ENCODE data around the gene OPN5. TPM values are rescaled to one million over a fixed set of nuclear protein-coding genes. Genes with fewer than 3 reads are reported as not detected.

Gene OPN5
- total RNA-seq, 2 experiments from 2014 or later = not detected

DNA sequence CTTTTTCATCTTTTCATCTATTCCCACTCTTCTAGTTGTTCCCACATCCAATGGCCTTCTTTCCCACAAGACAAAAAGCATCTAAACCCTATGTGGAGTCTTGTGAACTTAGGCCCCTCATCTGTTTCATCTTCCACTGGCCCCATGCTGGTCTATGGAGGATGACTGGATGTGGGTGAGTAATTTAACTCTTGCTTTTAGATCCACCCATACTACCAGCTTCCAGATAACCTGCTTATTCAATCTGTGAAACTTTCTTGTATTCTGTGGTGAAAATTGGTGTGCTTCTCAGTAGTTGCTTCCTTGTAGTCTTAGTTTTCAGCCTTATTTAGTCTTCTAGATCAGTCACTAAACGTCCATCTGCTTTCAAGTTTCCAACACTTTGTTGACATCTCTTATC, 64.9 kb downstream of the OPN5 start:
- intact Hi-C loops (cut with micrococcal nuclease) = no loop called here
- H3K36me3 Mint-ChIP-seq (ENCODE audit: low read depth) = no peaks in the 10 kb centered on the region
- no peak overlapping the region for H3K4me3 Mint-ChIP-seq
- POLR2A ChIA-PET = no interaction called here
- CTCF ChIA-PET = no interaction called here
- no peak for ATAC-seq
- H3K9me3 Mint-ChIP-seq = no peaks in the 10 kb centered on the region
- H3K4me1 Mint-ChIP-seq (ENCODE audit: low read depth) = no peaks in the 10 kb centered on the region
- DNase-seq = no peak
- H3K27ac Mint-ChIP-seq = no peak overlapping the region
- TF ChIP-seq, protein P1, sequence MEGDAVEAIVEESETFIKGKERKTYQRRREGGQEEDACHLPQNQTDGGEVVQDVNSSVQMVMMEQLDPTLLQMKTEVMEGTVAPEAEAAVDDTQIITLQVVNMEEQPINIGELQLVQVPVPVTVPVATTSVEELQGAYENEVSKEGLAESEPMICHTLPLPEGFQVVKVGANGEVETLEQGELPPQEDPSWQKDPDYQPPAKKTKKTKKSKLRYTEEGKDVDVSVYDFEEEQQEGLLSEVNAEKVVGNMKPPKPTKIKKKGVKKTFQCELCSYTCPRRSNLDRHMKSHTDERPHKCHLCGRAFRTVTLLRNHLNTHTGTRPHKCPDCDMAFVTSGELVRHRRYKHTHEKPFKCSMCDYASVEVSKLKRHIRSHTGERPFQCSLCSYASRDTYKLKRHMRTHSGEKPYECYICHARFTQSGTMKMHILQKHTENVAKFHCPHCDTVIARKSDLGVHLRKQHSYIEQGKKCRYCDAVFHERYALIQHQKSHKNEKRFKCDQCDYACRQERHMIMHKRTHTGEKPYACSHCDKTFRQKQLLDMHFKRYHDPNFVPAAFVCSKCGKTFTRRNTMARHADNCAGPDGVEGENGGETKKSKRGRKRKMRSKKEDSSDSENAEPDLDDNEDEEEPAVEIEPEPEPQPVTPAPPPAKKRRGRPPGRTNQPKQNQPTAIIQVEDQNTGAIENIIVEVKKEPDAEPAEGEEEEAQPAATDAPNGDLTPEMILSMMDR (IDR thresholded peaks at IDR 0.05) = no peak
- H3K27me3 Mint-ChIP-seq = peaks cover 7% of the 10 kb centered on the region

DNA sequence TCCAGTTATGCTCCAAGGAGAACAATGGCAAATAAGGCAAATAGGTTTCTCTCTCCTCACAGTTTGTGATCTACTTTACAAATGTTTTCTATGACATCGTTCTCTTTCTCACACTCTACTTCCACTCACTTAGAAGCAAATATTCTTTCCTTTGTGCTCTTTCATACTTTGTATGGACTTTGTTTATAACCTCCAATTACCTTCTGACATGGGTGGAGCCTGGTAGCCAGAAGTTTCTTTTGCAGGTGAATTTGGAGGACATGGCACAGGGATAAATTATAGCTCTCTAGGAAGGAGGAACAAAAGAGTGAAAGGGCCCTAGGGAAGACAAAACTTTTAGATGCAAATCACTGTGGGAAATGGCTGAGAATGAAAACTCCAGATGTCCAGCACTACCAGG, 69.3 kb downstream of the OPN5 start:
- POLR2A ChIA-PET = no interaction called here
- Mint-ChIP-seq H3K4me1 (ENCODE audit: low read depth) (no peaks in the 10 kb centered on the region), H3K27ac (no peak overlapping the region), H3K4me3 (no peak overlapping the region), H3K36me3 (ENCODE audit: low read depth) (no peaks in the 10 kb centered on the region), H3K27me3 (peaks cover 8% of the 10 kb centered on the region), H3K9me3 (no peaks in the 10 kb centered on the region)
- DNase-seq (no peak), ATAC-seq (no peak)
- TF ChIP-seq, protein P1 (IDR thresholded peaks at IDR 0.05) = no peak
- intact Hi-C loops (cut with micrococcal nuclease) = no loop called here
- CTCF ChIA-PET = no interaction called here

DNA sequence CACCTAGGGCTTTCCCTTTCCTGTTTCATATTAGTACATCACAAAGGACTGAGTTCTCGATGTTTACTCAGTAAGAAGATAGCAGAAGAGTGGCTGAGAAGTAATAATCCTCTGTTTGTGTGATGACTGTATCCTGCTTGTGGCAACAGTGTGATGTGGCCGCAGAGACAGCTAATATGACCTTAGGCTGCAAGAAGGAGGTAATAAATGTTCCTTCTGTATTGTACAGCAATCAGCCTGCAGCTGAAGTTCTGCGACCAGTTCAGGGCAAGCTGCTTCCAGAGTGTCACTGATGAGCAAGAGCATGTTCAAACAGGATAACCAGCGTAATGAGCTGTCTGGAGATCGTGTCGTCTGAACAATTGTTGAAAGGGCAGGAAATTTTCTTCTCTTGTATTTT, 70.9 kb downstream of the OPN5 start:
- H3K9me3 Mint-ChIP-seq = no peaks in the 10 kb centered on the region
- H3K4me3 Mint-ChIP-seq = no peak overlapping the region
- H3K4me1 Mint-ChIP-seq (ENCODE audit: low read depth) = no peaks in the 10 kb centered on the region
- intact Hi-C loops (cut with micrococcal nuclease) = no loop called here
- H3K27ac Mint-ChIP-seq = no peak overlapping the region
- TF ChIP-seq, protein P1 (IDR thresholded peaks at IDR 0.05) = no peak
- ATAC-seq (no peak), DNase-seq (no peak)
- H3K27me3 Mint-ChIP-seq = peaks cover 3% of the 10 kb centered on the region
- ChIA-PET POLR2A (no interaction called here), CTCF (interaction anchor here (1.2 kb wide), 1 partner anchor 43 kb away, joined by 3 read pairs; no protein-coding TSS in a partner anchor)
- H3K36me3 Mint-ChIP-seq (ENCODE audit: low read depth) = no peaks in the 10 kb centered on the region

DNA sequence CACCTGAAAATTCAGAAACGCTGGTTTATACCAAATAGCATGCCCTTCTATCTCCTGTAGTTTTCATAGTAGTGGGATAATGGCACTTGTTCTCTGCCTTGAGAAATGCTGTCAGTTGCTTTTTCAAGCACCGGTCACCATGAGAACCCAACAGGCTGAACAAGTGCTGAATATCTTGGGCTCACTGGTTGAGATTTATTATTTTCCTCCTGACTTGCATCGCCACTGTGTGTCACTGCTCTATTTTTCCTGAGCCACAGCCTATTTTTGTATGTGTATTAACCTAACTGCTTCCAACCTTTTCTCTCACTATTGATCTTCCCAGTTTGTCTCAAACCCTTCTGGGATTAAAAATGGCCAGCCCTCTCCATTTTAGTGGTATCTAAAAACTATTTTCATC, 71.9 kb downstream of the OPN5 start:
- ATAC-seq (no peak), DNase-seq (no peak)
- no peak overlapping the region for H3K27ac Mint-ChIP-seq
- H3K36me3 Mint-ChIP-seq (ENCODE audit: low read depth) = no peaks in the 10 kb centered on the region
- H3K4me3 Mint-ChIP-seq = no peak overlapping the region
- ChIA-PET POLR2A (no interaction called here), CTCF (no interaction called here)
- intact Hi-C loops (cut with micrococcal nuclease) = no loop called here
- H3K4me1 Mint-ChIP-seq (ENCODE audit: low read depth) = no peaks in the 10 kb centered on the region
- H3K27me3 Mint-ChIP-seq = peaks cover 3% of the 10 kb centered on the region
- no peaks in the 10 kb centered on the region for H3K9me3 Mint-ChIP-seq
- TF ChIP-seq, protein P1 (IDR thresholded peaks at IDR 0.05) = no peak

DNA sequence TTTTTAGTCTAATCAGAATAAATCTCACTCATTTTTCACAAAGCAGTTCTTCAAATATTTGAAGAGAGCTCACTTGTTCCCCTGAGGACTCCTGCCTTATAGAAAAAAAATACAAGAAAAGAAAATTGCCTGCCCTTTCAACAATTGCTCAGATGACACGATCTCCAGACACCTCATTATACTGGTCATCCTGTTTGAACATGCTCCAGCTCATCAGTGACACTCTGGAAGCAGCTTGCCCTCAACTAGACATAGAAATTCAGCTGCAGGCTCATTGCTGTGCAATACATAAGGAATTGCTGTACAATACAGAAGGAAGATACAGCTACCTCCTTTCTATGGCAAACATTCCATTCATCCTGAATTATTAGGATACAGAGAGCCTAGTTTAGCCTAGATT, 73.1 kb downstream of the OPN5 start:
- intact Hi-C loops (cut with micrococcal nuclease) = no loop called here
- ATAC-seq (no peak), DNase-seq (no peak)
- CTCF ChIA-PET = no interaction called here
- H3K9me3 Mint-ChIP-seq = no peaks in the 10 kb centered on the region
- no peak overlapping the region for H3K27ac Mint-ChIP-seq
- peaks cover 6% of the 10 kb centered on the region for H3K27me3 Mint-ChIP-seq
- no peak overlapping the region for H3K4me3 Mint-ChIP-seq
- TF ChIP-seq, protein P1 (IDR thresholded peaks at IDR 0.05) = no peak
- no peaks in the 10 kb centered on the region for H3K36me3 Mint-ChIP-seq (ENCODE audit: low read depth)
- no peaks in the 10 kb centered on the region for H3K4me1 Mint-ChIP-seq (ENCODE audit: low read depth)
- POLR2A ChIA-PET = no interaction called here
